Right lobe of liver (tissue), 6 donors: ENCODE data around the gene NFAT5. TPM values are rescaled to one million over a fixed set of nuclear protein-coding genes. Genes with fewer than 3 reads are reported as not detected.
"Not testable (repeated sequence)": the region's sequence is repeated elsewhere in the genome, so short reads cannot be mapped to it uniquely, and the experiment has no call there.

Experiments
- ATAC-seq, 4 donors: fragments of 200-7000 bp; cut with Tn5 transposase; one replicate each; pipeline ENCODE4 v1.9.1; 2020; ENCODE audit warnings: mild to moderate bottlenecking in 4 of 4, moderate library complexity in 4 of 4
- DNase-seq, 3 donors: peaks; one replicate each; pipeline ENCODE4 v3.0.0-alpha.2; 2020
- H3K27ac ChIP-seq, 3 donors: fragments of 200-600 bp; one replicate each; pipeline ENCODE4 v1.8.0; 2022
- H3K27me3 ChIP-seq, 2 donors: fragments of 200-600 bp; one replicate each; pipeline ENCODE4 v1.8.0; 2022
- H3K36me3 ChIP-seq, 4 donors: fragments of 200-600 bp; sonication (generic) in 1 of 4; one replicate each; pipeline versions ENCODE4 v1.5.1 to v1.8.0; 2017 to 2022; ENCODE audit warnings: control low read depth in 1 of 4
- H3K4me1 ChIP-seq, 4 donors: fragments of 200-600 bp; sonication (generic) in 1 of 4; one replicate each; pipeline versions ENCODE4 v1.5.1 to v1.8.0; 2017 to 2022; ENCODE audit warnings: control low read depth in 1 of 4
- H3K4me3 ChIP-seq, 3 donors: fragments of 200-600 bp; one replicate each; pipeline ENCODE4 v1.8.0; 2022
- H3K9me3 ChIP-seq, 4 donors: fragments of 200-600 bp; sonication (generic) in 1 of 4; one replicate each; pipeline versions ENCODE4 v1.5.1 to v1.8.0; 2017 to 2022; ENCODE audit warnings: control low read depth in 1 of 4
- CTCF ChIP-seq, 4 donors: fragments of 200-600 bp in 3 of 4; fragments of 450-650 bp in 1 of 4; IDR thresholded peaks; one replicate each; pipeline versions ENCODE4 v1.5.1 to v1.8.0; 2016 to 2022; ENCODE audit warnings: antibody characterized with exemption in 4 of 4, mild to moderate bottlenecking in 2 of 4
- POLR2A ChIP-seq: fragments of 450-650 bp; IDR thresholded peaks from one replicate; pipeline ENCODE4 v1.6.1; 2017; ENCODE audit warnings: antibody characterized with exemption, mild to moderate bottlenecking
- WGBS: methylation state at CpG from one replicate; pipeline ENCODE4 v1.1.6; 2018; ENCODE audit warnings: low coverage, low lambda C conversion rate; ENCODE audit not compliant: insufficient coverage; ENCODE audit errors: missing lambda C conversion rate; 5-methylcytosine and 5-hydroxymethylcytosine counted together
- intact Hi-C, 2 donors: fragments of 100-400 bp; cut with DNase I; formaldehyde crosslinking; loops; one replicate each; pipeline versions ENCODE4 v1.11.2 to v1.14.1; 2022
- total RNA-seq, 6 experiments: library from RNA; depleted of rRNA in 2 of 6; stranded (reverse); fragments of >200 nt in 2 of 6; fragmentation: NEBNext Ultra II Directional in 3 of 6; extraction: Animal tissue kit (Norgen Biotek cat#: 25700) in 3 of 6; gene quantifications; one replicate each; pipeline versions ENCODE4 v1.1.0 to v1.2.4, GENCODE V29; 2016 to 2023
- donor health status: DM: no; HTN: yes; CAD: no.
- donor health status: DM: no; HTN: no; CAD: no.
- donor health status: DM: no; HTN: no; CAD: no.
- donor health status: DM: no; HTN: yes; CAD: no.
- donor health status: DM: no; HTN: yes; CAD: no.

NFAT5 gene
- total RNA-seq, 6 experiments from 2014 or later = 10.3 to 19.6 (median 14.8) TPM

GRCh38 chr16:69538808-69539207, 27.0 kb upstream of the NFAT5 start:
- 79% methylated on average over 1 of the region's 1 CpG for WGBS
- H3K27ac ChIP-seq = no peak overlapping the region
- intact Hi-C loops = no loop called here
- no peaks in the 10 kb centered on the region for H3K9me3 ChIP-seq
- H3K36me3 ChIP-seq = no peaks in the 10 kb centered on the region
- TF ChIP-seq CTCF (IDR thresholded peaks at IDR 0.05) (no peak), POLR2A (no peak)
- H3K4me1 ChIP-seq = no peaks in the 10 kb centered on the region
- DNase-seq (no peak), ATAC-seq (no peak)
- H3K27me3 ChIP-seq = no peaks in the 10 kb centered on the region
- no peak overlapping the region for H3K4me3 ChIP-seq

GRCh38 chr16:69542974-69543373, 22.8 kb upstream of the NFAT5 start:
- no peak for DNase-seq
- intact Hi-C loops = no loop called here
- H3K27me3 ChIP-seq = no peaks in the 10 kb centered on the region
- H3K4me1 ChIP-seq = peaks cover 0 to 7% (median 0%) of the 10 kb centered on the region in 4 donors
- H3K36me3 ChIP-seq = no peaks in the 10 kb centered on the region
- ATAC-seq = no peak
- no peak overlapping the region for H3K27ac ChIP-seq
- no peaks in the 10 kb centered on the region for H3K9me3 ChIP-seq
- no peak for TF ChIP-seq CTCF (IDR thresholded peaks at IDR 0.05)
- TF ChIP-seq POLR2A = no peak
- no peak overlapping the region for H3K4me3 ChIP-seq

GRCh38 chr16:69544088-69544487, 21.7 kb upstream of the NFAT5 start:
- H3K27me3 ChIP-seq = no peaks in the 10 kb centered on the region
- DNase-seq (no peak), ATAC-seq (no peak)
- TF ChIP-seq CTCF (IDR thresholded peaks at IDR 0.05) = no peak
- TF ChIP-seq POLR2A = no peak
- WGBS = 80% methylated on average over 1 of the region's 3 CpGs
- no peaks in the 10 kb centered on the region for H3K9me3 ChIP-seq
- no peak overlapping the region for H3K27ac ChIP-seq
- intact Hi-C loops = no loop called here
- H3K4me1 ChIP-seq = peaks cover 0 to 7% (median 0%) of the 10 kb centered on the region in 4 donors
- no peak overlapping the region for H3K4me3 ChIP-seq
- H3K36me3 ChIP-seq = no peaks in the 10 kb centered on the region

- DNase-seq, H3K27me3 ChIP-seq, H3K4me3 ChIP-seq, ATAC-seq, intact Hi-C loops, H3K9me3 ChIP-seq, H3K4me1 ChIP-seq, H3K27ac ChIP-seq, H3K36me3 ChIP-seq: not testable (repeated sequence)
- 83% methylated on average over 4 of the region's 6 CpGs for WGBS
These were observed 19.1 kb upstream of the NFAT5 start for GRCh38 chr16:69546663-69547062.

GRCh38 chr16:69553332-69553731, 12.4 kb upstream of the NFAT5 start:
- Histone ChIP-seq H3K4me3 (no peak overlapping the region), H3K27ac (no peak overlapping the region), H3K27me3 (no peaks in the 10 kb centered on the region), H3K9me3 (no peaks in the 10 kb centered on the region), H3K4me1 (no peaks in the 10 kb centered on the region), H3K36me3 (no peaks in the 10 kb centered on the region)
- TF ChIP-seq POLR2A = no peak
- no peak for TF ChIP-seq CTCF (IDR thresholded peaks at IDR 0.05)
- 81% methylated on average over 4 of the region's 4 CpGs for WGBS
- intact Hi-C loops = no loop called here
- ATAC-seq = no peak
- DNase-seq = no peak
